HepG2 (cell line): ENCODE measurements around the gene BACE1-AS. TPM values are rescaled to one million over a fixed set of nuclear protein-coding genes. Genes with fewer than 3 reads are reported as not detected.

Source experiments
- CENPT ChIP-seq: sonication (generic); formaldehyde crosslinking; IDR thresholded peaks from 2 replicates; pipeline ENCODE4 v1.8.0; 2022; ENCODE audit warnings: low read depth, mild to moderate bottlenecking, moderate library complexity, missing genetic modification reagents
- FOXJ3 ChIP-seq: sonication (generic); formaldehyde crosslinking; IDR thresholded peaks from 2 replicates; pipeline ENCODE4 v1.4.0; 2020; ENCODE audit warnings: missing genetic modification reagents, mild to moderate bottlenecking, borderline replicate concordance
- HNRNPK ChIP-seq: fragments of 200-400 bp; formaldehyde crosslinking; IDR thresholded peaks from 2 replicates; pipeline ENCODE4 v1.6.1; 2018; ENCODE audit warnings: low read length, low read depth, moderate library complexity, mild to moderate bottlenecking; ENCODE audit not compliant: poor library complexity, severe bottlenecking
- NAIF1 ChIP-seq: sonication (generic); formaldehyde crosslinking; IDR thresholded peaks from 2 replicates; pipeline ENCODE4 v1.5.0; 2020; ENCODE audit warnings: mild to moderate bottlenecking, missing genetic modification reagents, borderline replicate concordance
- PHF20 ChIP-seq: sonication (generic); formaldehyde crosslinking; IDR thresholded peaks from 2 replicates; pipeline ENCODE4 v1.5.0; 2020; ENCODE audit warnings: mild to moderate bottlenecking, missing genetic modification reagents
- RFX1 ChIP-seq: fragments of 450-650 bp; IDR thresholded peaks from 2 replicates; pipeline ENCODE4 v1.6.1; 2017
- TP53 ChIP-seq: sonication (generic); formaldehyde crosslinking; conservative IDR thresholded peaks from 2 replicates; pipeline ENCODE4 v1.4.0; 2020; ENCODE audit warnings: missing genetic modification reagents
- ZFP1 ChIP-seq: IDR thresholded peaks from 2 replicates; pipeline ENCODE4 v1.6.1; 2016
- ZMYM4 ChIP-seq: sonication (generic); formaldehyde crosslinking; IDR thresholded peaks from 2 replicates; pipeline ENCODE4 v1.8.1; 2023; ENCODE audit warnings: mild to moderate bottlenecking, missing genetic modification reagents
- ZNF547 ChIP-seq: sonication (generic); formaldehyde crosslinking; IDR thresholded peaks from 2 replicates; pipeline ENCODE4 v1.5.1; 2020; ENCODE audit warnings: mild to moderate bottlenecking, missing genetic modification reagents
- polyA plus RNA-seq, 8 experiments: library from polyadenylated mRNA; depleted of rRNA in 3 of 8; stranded (reverse) in 7 of 8; unstranded in 1 of 8; fragments of >200 nt; fragmentation: Illumina TruSeq in 4 of 8; extraction: Trizol in 4 of 8; gene quantifications; 2 replicates each; pipeline versions ENCODE4 v1.2.1 to v1.2.3, GENCODE V29; 2011 to 2016; ENCODE audit warnings: low read depth in 4 of 8, missing spikeins in 1 of 8, mixed read lengths in 1 of 8; ENCODE audit not compliant: insufficient read depth in 1 of 8
- total RNA-seq, 5 experiments: library from RNA; depleted of rRNA; stranded (reverse); fragments of >200 nt; fragmentation: Illumina TruSeq; extraction: Trizol; gene quantifications; 2 replicates each; pipeline ENCODE4 v1.2.3, GENCODE V29; 2016; ENCODE audit warnings: low read depth in 1 of 5
- TF ChIP-seq, protein P1 (sequence below): fragments of 450-650 bp; IDR thresholded peaks from 2 replicates; pipeline ENCODE4 v1.6.1; 2017; ENCODE audit warnings: mild to moderate bottlenecking
- TF ChIP-seq, protein P2 (sequence below): sonication (generic); formaldehyde crosslinking; IDR thresholded peaks from 2 replicates; pipeline ENCODE4; 2020; ENCODE audit warnings: missing genetic modification reagents, mild to moderate bottlenecking, borderline replicate concordance
- TF ChIP-seq, protein P3 (sequence below): sonication (generic); formaldehyde crosslinking; conservative IDR thresholded peaks from 2 replicates; pipeline ENCODE4 v1.8.0; 2022; ENCODE audit warnings: missing genetic modification reagents
- TF ChIP-seq, protein P4 (sequence below): sonication (generic); formaldehyde crosslinking; IDR thresholded peaks from 2 replicates; pipeline ENCODE4 v1.8.0; 2022; ENCODE audit warnings: low read depth, missing genetic modification reagents
- TF ChIP-seq, protein P5 (sequence below): sonication (generic); formaldehyde crosslinking; IDR thresholded peaks from 2 replicates; pipeline ENCODE4 v1.4.0; 2020; ENCODE audit warnings: missing genetic modification reagents

The BACE1-AS gene
- total and polyA plus RNA-seq, 2 of the 13 experiments (the other 11 are each of a cell fraction or from before 2014, with no cell fraction given), result 2.0 to 3.9 TPM

DNA sequence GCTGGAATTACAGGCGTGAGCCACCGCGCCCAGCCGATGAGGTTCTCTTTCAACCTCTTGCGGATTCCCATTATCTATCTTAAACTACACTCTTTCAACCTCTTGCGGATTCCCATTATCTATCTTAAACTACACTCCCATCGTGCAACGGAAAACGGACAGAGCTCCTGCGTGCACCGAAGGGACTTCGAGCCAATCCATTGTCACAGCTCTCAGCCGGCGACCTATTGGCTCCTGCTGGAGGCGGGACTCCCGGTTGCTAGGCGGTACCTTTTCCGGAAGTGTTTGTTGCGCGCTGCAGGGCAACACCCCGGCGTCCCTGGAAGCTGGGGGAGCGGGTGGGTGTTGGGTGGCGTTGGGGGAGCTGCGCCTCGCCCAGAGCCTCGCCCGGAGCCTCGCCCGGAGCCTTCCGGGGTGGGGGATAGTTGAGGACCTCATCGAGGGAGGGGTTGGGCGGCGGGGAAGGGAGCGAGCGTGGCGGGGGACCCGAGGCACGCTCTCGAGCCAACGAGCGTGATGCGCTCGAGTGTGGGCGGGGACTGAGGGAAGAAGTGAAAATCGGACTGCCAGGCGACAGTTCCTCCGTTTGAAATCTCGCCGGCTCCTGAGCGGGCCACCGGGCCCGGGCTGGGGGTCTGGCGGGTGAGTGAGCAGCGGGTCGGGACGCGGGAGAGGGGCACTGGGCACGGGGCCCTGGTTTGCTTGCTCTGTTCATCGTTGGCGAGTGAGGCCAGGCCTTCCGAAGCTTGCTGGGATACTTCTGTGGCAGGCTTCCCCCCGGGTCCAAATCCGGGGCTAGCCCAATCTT is 36.6 kb downstream of the BACE1-AS start, which contains the start of gene CEP164 (continued):
- TF ChIP-seq ZNF547 (0 out of 2 replicates have a peak, but pooled peaks have one; percentile 48), TP53 (CRISPR knock-in tag) (peak; percentile 34; the same call in 1 of the 2 replicates), NAIF1 (CRISPR knock-in tag) (peak; percentile 27; the same call in 1 of the 2 replicates), ZFP1 (CRISPR knock-in tag) (no peak), CENPT (CRISPR knock-in tag) (no peak), FOXJ3 (CRISPR knock-in tag) (0 out of 2 replicates have a peak, but pooled peaks have one; percentile 23), PHF20 (peak; percentile 37), RFX1 (peak; percentile 83), ZMYM4 (CRISPR knock-in tag) (0 out of 2 replicates have a peak, but pooled peaks have one; percentile 13), HNRNPK (peak; percentile 71)
- TF ChIP-seq, protein P1, sequence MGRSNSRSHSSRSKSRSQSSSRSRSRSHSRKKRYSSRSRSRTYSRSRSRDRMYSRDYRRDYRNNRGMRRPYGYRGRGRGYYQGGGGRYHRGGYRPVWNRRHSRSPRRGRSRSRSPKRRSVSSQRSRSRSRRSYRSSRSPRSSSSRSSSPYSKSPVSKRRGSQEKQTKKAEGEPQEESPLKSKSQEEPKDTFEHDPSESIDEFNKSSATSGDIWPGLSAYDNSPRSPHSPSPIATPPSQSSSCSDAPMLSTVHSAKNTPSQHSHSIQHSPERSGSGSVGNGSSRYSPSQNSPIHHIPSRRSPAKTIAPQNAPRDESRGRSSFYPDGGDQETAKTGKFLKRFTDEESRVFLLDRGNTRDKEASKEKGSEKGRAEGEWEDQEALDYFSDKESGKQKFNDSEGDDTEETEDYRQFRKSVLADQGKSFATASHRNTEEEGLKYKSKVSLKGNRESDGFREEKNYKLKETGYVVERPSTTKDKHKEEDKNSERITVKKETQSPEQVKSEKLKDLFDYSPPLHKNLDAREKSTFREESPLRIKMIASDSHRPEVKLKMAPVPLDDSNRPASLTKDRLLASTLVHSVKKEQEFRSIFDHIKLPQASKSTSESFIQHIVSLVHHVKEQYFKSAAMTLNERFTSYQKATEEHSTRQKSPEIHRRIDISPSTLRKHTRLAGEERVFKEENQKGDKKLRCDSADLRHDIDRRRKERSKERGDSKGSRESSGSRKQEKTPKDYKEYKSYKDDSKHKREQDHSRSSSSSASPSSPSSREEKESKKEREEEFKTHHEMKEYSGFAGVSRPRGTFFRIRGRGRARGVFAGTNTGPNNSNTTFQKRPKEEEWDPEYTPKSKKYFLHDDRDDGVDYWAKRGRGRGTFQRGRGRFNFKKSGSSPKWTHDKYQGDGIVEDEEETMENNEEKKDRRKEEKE, result no peak
- TF ChIP-seq, protein P2, sequence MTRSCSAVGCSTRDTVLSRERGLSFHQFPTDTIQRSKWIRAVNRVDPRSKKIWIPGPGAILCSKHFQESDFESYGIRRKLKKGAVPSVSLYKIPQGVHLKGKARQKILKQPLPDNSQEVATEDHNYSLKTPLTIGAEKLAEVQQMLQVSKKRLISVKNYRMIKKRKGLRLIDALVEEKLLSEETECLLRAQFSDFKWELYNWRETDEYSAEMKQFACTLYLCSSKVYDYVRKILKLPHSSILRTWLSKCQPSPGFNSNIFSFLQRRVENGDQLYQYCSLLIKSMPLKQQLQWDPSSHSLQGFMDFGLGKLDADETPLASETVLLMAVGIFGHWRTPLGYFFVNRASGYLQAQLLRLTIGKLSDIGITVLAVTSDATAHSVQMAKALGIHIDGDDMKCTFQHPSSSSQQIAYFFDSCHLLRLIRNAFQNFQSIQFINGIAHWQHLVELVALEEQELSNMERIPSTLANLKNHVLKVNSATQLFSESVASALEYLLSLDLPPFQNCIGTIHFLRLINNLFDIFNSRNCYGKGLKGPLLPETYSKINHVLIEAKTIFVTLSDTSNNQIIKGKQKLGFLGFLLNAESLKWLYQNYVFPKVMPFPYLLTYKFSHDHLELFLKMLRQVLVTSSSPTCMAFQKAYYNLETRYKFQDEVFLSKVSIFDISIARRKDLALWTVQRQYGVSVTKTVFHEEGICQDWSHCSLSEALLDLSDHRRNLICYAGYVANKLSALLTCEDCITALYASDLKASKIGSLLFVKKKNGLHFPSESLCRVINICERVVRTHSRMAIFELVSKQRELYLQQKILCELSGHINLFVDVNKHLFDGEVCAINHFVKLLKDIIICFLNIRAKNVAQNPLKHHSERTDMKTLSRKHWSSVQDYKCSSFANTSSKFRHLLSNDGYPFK (CRISPR knock-in tag), result peak; percentile 43; the same call in 1 of the 2 replicates
- TF ChIP-seq, protein P3, sequence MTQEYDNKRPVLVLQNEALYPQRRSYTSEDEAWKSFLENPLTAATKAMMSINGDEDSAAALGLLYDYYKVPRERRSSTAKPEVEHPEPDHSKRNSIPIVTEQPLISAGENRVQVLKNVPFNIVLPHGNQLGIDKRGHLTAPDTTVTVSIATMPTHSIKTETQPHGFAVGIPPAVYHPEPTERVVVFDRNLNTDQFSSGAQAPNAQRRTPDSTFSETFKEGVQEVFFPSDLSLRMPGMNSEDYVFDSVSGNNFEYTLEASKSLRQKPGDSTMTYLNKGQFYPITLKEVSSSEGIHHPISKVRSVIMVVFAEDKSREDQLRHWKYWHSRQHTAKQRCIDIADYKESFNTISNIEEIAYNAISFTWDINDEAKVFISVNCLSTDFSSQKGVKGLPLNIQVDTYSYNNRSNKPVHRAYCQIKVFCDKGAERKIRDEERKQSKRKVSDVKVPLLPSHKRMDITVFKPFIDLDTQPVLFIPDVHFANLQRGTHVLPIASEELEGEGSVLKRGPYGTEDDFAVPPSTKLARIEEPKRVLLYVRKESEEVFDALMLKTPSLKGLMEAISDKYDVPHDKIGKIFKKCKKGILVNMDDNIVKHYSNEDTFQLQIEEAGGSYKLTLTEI, result no peak
- TF ChIP-seq, protein P4, sequence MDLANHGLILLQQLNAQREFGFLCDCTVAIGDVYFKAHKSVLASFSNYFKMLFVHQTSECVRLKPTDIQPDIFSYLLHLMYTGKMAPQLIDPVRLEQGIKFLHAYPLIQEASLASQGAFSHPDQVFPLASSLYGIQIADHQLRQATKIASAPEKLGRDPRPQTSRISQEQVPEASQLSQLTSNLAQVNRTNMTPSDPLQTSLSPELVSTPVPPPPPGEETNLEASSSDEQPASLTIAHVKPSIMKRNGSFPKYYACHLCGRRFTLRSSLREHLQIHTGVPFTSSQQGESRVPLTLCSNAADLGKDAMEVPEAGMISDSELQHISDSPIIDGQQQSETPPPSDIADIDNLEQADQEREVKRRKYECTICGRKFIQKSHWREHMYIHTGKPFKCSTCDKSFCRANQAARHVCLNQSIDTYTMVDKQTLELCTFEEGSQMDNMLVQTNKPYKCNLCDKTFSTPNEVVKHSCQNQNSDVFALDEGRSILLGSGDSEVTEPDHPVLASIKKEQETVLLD (CRISPR knock-in tag), result peak; percentile 46; the same call in 1 of the 2 replicates
- TF ChIP-seq, protein P5, sequence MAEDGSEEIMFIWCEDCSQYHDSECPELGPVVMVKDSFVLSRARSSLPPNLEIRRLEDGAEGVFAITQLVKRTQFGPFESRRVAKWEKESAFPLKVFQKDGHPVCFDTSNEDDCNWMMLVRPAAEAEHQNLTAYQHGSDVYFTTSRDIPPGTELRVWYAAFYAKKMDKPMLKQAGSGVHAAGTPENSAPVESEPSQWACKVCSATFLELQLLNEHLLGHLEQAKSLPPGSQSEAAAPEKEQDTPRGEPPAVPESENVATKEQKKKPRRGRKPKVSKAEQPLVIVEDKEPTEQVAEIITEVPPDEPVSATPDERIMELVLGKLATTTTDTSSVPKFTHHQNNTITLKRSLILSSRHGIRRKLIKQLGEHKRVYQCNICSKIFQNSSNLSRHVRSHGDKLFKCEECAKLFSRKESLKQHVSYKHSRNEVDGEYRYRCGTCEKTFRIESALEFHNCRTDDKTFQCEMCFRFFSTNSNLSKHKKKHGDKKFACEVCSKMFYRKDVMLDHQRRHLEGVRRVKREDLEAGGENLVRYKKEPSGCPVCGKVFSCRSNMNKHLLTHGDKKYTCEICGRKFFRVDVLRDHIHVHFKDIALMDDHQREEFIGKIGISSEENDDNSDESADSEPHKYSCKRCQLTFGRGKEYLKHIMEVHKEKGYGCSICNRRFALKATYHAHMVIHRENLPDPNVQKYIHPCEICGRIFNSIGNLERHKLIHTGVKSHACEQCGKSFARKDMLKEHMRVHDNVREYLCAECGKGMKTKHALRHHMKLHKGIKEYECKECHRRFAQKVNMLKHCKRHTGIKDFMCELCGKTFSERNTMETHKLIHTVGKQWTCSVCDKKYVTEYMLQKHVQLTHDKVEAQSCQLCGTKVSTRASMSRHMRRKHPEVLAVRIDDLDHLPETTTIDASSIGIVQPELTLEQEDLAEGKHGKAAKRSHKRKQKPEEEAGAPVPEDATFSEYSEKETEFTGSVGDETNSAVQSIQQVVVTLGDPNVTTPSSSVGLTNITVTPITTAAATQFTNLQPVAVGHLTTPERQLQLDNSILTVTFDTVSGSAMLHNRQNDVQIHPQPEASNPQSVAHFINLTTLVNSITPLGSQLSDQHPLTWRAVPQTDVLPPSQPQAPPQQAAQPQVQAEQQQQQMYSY, result no peak
